Measurements from ENCODE around the gene RASA2.

GRCh38 chr3:141629976-141630375, 143.1 kb downstream of the RASA2 start:
- TF ChIP-seq CTCF (IDR thresholded peaks at IDR 0.05; ENCODE audit: low read depth, low read length, missing input control): no peak
- no peak for TF ChIP-seq RAD21 (IDR thresholded peaks at IDR 0.05)
- no peak for TF ChIP-seq SP1 (IDR thresholded peaks at IDR 0.05)
- TF ChIP-seq ZBTB33 (IDR thresholded peaks at IDR 0.05): no peak
- TF ChIP-seq EGR1 (IDR thresholded peaks at IDR 0.05; ENCODE audit: low read depth in 2 of 2): no peak
- no peak for TF ChIP-seq TAF1 (conservative IDR thresholded peaks at IDR 0.05)
- TF ChIP-seq YY1 (IDR thresholded peaks at IDR 0.05): no peak
- TF ChIP-seq, protein P1, sequence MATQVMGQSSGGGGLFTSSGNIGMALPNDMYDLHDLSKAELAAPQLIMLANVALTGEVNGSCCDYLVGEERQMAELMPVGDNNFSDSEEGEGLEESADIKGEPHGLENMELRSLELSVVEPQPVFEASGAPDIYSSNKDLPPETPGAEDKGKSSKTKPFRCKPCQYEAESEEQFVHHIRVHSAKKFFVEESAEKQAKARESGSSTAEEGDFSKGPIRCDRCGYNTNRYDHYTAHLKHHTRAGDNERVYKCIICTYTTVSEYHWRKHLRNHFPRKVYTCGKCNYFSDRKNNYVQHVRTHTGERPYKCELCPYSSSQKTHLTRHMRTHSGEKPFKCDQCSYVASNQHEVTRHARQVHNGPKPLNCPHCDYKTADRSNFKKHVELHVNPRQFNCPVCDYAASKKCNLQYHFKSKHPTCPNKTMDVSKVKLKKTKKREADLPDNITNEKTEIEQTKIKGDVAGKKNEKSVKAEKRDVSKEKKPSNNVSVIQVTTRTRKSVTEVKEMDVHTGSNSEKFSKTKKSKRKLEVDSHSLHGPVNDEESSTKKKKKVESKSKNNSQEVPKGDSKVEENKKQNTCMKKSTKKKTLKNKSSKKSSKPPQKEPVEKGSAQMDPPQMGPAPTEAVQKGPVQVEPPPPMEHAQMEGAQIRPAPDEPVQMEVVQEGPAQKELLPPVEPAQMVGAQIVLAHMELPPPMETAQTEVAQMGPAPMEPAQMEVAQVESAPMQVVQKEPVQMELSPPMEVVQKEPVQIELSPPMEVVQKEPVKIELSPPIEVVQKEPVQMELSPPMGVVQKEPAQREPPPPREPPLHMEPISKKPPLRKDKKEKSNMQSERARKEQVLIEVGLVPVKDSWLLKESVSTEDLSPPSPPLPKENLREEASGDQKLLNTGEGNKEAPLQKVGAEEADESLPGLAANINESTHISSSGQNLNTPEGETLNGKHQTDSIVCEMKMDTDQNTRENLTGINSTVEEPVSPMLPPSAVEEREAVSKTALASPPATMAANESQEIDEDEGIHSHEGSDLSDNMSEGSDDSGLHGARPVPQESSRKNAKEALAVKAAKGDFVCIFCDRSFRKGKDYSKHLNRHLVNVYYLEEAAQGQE (IDR thresholded peaks at IDR 0.05): no peak
- no peak for TF ChIP-seq RXRA (IDR thresholded peaks at IDR 0.05)
- TF ChIP-seq, protein P2, sequence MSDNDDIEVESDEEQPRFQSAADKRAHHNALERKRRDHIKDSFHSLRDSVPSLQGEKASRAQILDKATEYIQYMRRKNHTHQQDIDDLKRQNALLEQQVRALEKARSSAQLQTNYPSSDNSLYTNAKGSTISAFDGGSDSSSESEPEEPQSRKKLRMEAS (IDR thresholded peaks at IDR 0.05): no peak
- no peak for TF ChIP-seq JUND (IDR thresholded peaks at IDR 0.05)
- TF ChIP-seq, protein P3, sequence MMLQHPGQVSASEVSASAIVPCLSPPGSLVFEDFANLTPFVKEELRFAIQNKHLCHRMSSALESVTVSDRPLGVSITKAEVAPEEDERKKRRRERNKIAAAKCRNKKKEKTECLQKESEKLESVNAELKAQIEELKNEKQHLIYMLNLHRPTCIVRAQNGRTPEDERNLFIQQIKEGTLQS (IDR thresholded peaks at IDR 0.05): no peak
- TF ChIP-seq NR2F2 (IDR thresholded peaks at IDR 0.05): no peak
